HG03175 (cell line): ENCODE measurements around the gene CHD5.

Experiments
- ATAC-seq: cut with Tn5 transposase; IDR thresholded peaks from one replicate; pipeline ENCODE4 v1.9.1; 2021; ENCODE audit warnings: mild to moderate bottlenecking, moderate library complexity; ENCODE audit not compliant: unreplicated experiment

The CHD5 gene

DNA sequence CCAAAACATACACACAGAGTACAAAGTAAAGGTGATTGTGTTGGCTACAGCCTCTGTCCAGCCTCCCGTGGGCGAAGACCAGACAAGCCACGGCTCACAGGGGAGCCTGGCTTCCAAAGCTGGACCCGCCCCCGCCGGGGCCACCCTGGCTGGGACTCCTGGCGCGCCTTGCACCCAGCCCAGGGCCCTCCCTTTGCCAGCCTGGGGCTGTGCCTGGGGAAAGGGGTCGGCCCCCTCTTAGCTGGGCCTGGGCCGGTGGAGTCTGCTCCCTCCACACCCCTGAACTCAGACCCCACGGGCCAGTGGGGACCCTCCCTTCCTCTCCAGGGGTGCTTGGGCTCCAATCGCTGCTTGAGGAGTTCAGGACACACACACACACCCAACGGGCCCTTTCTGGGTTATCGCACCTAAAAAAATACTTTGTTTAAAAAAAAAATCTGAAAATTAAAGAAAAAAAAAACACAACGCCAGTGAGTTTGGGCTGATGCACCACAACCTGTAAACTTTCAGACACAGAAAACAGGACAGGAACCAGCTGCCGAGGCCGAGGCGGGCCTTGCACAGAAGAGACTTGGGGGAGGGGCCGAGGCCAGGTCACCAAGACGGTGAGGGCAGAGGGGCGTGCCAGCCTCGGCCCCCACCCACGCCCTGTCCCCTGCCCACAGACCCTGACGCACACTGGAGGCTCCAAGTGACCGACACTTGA, 78.1 kb downstream of the CHD5 start:
- ATAC-seq, result no peak

DNA sequence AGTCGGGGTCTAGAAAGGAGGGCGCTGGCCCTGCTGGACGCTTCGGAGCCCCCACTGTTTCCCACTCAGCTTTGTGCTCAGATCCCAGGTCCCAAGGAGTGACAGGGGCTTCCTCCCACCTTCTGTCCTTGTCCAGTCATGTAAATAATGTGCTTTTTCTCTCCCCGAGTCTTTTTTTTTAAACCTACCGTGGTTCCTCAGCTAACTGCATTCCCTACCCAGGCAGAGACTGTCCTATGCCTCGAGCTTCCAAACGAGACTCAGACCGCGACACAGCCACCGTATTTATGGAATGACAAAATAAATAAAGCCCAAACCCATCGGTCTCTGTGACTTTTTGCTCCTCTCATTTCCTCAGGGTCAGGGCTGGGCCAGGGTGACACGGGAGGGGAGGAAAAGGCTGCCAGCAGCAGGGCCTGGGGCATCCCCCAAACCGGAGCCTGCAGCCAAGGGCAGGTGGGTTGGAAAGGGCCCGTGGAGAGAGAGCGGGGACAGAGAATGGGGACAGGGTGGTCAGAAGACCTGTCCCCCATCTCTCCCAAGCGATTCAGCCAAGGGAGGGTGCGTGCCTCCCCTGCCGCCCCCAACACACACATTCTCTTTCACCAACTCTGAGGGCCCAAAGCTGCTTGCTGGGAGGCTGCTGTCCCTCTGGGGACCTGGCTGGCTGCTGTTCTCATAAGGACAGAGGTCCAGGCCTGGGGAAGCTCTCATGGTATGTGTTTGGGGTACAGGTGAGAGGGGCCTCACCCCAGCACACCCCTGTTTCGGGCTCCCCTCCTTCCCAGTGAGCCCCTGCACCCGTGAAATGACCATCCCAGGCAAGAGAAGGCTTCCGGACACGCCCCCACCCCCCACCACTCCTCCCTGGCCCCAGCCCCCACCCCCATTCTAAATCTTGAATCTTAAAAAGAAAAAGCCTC, 79.0 kb downstream of the CHD5 start:
- ATAC-seq, result no peak

DNA sequence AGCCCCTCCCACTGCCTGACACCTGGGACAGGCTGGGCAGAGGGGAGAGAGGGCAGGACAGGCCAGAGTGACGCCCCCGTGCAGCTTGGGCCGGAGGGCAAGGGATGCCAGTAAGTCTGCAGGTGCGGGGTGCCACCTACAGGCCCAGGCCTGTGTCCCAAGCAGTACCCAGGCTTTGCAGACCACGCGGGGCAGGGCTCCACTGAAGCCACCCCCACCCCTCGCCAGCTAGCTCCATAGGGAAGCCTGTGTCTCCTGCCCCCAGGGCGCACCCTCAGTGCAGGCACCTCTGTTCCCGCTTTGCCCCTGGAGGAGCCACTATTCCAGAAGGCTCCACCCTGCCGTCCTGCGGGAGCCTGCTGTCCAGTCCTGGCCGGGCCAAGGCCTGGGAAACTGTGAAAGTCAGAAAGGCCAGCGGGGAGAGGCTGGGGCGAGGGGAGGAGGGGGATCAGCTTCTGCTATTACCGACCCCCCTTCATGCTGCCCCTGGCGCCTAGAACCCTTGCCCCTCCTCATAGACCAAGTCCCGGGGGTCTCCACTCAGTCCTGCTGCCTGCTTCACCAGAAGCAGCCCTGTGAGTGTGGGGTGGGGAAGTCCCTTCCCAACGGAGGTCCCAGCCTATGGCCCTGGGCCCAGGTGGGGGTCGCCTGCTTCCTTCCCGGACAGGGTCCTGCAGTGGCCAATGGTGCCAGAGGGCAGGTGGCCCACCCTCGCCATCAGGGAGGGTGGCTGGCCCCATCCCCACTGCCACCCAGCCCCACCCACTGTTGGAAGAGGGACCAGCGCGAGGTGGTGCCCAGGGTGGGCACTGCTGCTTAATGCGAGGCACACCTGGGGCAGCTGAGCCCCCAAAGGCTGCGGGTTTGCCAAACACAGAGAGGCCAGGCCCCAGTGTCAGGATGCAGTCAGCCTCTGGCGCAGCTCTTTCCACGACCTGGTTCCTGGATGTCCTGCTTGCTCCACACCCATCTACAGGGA, 80.0 kb downstream of the CHD5 start:
- no peak for ATAC-seq

DNA sequence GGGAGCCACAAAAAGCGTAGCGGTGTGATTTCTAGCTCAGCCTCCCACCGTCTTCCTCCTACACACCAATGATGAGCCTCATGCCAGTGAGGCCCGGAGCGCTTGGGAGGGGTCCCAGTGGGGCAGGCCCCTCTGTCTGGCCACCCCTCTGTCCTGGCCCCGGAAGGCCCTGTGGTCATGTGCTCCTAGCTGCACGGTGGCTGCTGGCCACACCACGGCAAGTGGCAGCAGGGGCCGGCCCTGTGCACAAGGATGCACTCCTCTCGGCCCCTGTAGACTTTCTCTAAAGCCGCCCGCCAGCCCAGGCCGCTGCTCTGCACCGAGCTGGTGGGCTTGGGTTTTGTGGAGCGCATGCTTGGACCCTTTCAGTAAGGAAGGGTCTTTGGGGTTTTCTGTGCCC, 80.8 kb downstream of the CHD5 start:
- no peak for ATAC-seq

DNA sequence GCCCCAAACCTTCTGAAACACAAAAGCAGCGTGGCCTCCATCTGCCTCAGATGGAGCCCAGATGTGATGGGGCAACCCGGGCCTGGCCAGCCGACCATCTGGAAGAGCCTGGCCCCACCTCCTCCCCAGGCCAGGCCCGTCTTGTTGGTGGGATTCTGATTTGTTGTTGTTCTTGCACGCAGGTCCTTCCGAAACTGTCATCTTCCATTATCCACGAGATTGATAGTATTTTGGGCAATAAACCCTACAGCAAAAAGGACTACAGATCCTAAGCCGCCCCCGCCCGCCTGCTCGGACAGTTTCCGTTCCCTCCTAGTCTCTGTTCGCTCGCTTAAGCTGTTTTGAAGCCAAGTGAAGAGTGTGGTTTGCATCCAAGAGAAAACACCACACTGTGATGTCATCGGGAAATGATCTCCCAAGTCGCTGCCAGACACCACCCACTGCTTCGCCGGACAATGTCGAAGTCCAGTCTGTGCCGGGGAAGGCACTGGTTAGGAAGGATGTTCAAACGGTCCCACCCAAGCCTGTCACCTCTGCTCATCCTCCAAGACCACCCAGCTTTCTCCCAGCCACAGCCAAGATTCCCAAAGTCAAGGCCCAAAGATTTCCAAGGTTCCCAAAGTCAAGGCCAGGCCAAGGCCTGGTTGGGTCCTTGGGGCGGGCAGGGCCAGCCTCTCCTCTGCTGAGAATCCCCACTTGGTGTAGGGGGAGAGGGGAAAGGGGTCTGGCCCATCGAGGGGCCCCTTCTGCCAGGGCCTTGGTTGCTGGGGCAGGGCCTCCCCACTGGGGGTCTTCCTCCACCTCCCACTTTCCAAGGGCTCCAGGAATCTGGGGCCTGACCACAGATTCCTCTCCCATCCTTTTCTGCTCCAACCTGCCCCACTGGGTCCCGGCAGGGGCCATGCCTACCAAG, 81.6 kb downstream of the CHD5 start:
- ATAC-seq, result no peak

DNA sequence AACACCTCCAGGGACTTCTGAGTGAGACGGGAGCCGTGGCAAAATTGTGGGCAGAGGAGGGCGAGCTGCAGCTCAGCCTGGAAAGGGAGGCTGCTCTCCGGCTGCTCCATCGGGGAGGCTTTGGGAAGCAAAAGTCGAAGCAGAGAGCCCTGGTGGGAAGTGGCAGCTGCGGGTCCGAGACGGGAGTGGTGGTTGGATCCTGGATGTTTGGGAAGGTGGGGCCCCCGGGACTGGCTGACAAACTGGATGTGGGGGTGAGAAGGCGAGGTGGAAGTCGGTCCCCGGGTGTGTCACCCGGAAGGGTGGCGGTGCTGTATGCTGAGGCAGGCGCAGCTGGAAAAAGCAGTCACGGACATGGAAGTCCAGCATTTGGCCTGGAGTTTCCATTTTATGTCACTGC, 82.3 kb downstream of the CHD5 start:
- ATAC-seq, result no peak

DNA sequence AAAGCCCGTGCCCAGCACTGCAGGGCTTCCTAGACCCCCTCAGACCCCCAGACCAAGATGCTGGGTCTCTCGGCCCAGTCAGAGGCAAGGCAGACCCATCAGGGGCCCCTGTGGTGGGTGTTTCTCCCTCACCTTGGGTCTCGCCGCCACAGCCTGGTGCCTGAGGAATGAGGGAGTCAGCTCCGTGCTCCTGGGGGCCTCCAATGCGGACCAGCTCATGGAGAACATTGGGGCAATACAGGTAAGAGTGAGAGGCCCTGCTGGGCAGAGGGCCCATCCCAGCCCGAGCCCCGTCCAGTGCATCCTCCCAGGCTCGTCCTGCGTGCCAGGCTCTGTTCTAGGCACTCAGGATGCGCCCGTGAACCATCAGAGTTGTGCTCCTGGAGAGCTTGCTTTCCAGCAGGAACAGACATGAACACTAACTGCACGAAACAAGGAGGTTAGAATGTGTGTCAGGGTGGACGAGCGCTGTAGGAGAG, 83.0 kb downstream of the CHD5 start:
- no peak for ATAC-seq

DNA sequence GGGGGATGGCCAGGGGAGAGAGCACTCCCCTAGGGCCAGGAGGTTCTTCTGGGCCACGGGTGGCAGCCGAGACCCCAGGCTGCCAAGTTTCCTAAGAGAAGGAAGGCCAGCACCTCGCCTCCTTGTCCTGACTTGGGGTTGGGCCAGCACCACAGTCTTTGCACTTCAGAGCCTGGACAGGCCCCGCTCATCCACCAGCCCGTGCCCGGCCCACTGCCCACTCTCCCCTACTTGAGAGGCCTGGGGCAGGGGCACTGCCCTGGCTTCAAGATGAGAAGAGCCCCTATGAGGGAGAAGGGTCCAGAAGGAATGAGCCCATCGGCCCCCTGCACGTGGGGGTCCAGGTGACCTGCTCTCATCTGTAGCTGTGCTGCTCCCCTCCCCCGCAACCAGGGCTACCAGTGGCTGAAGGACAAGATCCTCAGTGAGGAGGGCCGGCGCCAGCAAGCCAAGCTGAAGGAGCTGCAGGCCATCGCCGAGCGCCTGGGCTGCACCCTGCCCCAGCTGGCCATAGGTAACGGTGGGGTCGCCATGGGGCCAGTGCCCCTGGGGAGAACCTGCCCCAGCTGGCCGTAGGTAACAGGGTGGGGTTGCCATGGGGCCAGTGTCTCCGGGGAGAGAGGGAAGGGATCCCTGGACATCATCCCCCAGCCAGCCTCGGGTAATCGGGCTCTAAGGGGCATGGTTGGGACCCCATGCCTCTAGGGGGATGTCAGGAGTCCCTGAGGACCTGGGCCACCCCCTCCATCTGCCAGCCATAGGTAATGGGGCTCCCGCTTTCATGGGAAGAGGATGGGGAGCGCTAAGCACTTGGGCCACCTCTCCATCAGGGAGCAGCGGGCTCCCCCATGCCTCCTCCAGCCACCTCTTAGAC, 83.6 kb downstream of the CHD5 start:
- no peak for ATAC-seq

DNA sequence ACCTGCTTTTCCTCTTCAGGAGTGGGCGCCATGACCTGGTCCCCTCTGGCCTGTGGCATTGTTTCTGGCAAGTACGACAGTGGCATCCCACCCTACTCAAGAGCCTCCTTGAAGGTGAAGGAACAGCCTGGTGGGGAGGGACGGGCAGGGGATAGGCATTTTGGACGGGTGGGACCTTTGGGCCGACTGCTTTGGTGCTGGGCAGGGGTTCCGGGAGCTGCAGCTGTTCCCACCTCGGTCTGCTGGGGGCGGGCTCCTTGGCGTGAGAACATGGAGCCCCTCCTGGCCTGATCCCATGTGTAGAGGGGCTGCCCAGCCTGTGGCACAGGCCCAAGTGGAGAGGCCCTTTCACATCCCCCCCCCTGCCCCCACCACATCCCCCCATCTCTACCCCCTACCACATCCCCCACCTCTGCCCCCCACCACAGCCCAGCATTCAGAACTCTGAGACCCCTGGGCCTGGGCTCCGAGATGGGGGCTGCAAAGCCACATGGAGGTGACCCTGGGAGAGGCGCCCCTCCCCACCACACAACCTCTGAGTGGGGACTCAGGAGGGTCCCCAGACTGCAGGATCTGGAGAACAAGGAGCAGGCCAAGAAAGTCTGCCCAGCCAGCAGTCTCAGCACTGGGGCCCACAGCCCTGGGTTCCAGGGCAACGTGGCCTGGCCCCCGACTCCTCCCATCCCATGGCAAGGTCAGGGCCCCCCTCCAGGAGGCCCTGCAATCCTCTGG, 84.4 kb downstream of the CHD5 start:
- ATAC-seq, result no peak

DNA sequence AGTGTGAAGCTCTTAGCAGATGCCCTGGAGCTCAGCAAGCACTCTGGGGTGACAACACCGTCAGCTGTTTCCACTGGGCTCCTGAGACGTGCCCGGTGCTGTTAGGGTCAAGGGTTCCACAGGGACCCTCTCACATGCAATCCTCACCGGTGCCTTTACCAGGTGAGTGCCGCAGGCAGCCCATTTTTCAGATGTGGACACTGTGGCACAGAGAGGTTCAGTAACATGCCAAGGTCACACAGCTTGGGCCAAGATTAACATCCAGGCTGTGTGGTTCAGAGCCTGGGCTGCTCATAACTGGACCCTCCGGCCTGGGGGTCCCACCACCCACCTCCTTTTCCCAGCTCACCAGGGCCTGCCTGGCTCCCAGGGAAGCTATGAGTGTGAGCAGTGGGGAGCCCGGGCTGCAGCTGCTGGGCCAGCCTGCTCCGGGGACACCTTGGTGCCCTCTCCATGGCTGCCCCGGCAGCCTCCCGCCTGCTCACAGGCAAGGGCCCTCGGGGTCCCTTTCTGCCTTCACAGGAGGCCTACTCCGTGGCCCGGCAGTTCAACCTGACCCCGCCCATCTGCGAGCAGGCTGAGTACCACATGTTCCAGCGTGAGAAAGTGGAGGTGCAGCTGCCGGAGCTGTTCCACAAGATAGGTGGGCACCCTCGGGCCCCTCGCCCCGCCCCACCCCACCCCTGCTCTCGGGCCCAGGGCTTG, 85.2 kb downstream of the CHD5 start:
- no peak for ATAC-seq

DNA sequence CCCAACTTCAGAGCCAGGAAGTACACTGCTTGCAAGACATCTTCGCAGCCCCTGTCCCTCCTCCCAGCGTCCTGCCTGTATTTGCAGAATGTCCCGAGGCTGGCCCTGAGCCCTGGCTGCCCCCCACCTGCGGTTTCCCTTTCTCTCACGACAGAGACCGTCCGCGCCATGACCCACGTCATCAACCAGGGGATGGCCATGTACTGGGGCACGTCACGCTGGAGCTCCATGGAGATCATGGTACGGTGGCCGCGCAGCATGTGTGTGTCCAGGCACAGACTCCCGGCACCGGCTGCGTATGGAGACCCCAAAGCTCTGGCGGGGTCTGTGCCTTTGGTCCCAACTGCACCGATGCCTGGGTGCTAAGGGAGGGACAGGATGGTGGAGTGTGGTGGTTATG, 85.9 kb downstream of the CHD5 start:
- no peak for ATAC-seq

DNA sequence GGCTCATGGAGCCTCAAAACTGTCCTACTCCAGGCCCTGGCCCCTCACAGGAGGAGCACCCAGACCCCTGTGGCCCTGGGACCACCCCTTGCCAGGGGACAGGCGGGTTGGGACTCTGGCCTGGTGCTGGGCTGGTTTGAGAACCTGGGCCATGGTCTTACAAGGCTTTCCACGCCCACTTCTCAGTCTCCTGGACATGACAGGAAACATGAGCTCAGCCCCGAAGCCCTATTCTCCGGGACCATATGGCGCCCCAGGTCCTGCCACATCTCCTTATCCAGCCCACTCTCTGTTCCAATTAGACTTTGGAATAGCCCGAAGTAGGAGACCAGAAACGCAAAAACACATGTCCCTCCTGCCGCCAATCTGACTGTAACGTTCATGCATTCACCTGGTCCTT, 86.5 kb downstream of the CHD5 start:
- ATAC-seq, result no peak

DNA sequence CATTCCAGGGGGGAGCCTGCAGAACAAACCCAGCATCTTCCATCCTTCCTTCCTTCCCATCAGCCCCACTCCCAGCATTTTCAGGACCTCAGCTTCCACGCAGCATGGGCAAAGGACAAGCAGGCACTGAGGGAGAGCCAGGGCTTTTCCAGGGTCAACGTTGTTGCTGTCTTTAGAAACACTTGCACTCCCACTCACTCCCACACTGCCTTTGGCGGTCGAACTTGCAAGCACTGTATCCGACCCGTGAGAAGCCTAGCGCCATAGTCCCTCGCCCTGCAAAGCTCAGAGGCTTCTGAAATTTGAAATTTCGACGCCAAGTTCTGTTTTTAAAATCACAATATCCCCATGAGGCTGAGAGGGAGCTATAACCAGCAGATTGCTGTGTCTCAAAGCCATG, 87.0 kb downstream of the CHD5 start:
- ATAC-seq, result no peak

DNA sequence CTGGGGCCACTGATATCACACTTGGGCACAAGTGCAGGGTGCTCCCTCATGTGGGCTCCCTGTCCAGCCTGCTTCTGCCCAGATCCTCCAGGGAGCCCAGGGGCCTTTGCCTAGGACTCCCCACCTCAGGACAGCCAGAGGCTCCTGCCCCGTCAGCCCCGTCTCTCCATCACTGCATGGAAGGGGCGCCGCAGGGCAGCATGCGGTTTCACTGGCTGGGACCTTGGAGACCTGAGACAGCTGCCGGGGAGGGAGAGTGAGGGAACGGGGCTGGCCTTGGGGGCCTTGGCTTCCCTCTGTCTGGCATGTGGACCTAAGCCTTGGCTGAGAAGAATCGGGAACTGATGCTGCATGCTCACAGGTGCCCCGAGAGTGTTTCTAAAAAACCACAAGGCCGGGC, 87.9 kb downstream of the CHD5 start:
- ATAC-seq, result no peak

DNA sequence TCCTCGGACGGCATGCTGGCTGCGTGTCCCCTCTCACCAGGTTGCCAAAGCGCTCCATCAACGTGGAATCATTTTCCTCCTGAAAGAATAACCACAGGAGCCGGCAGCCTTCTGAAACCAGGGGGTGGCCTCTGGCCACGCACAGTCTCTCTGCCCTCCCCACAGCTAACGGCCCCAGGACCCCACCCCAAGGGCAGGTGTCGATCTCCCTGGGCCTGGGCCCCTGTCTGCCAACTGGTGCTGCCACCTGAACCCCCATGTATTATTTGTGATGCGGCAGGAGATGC, 88.4 kb downstream of the CHD5 start:
- no peak for ATAC-seq

DNA sequence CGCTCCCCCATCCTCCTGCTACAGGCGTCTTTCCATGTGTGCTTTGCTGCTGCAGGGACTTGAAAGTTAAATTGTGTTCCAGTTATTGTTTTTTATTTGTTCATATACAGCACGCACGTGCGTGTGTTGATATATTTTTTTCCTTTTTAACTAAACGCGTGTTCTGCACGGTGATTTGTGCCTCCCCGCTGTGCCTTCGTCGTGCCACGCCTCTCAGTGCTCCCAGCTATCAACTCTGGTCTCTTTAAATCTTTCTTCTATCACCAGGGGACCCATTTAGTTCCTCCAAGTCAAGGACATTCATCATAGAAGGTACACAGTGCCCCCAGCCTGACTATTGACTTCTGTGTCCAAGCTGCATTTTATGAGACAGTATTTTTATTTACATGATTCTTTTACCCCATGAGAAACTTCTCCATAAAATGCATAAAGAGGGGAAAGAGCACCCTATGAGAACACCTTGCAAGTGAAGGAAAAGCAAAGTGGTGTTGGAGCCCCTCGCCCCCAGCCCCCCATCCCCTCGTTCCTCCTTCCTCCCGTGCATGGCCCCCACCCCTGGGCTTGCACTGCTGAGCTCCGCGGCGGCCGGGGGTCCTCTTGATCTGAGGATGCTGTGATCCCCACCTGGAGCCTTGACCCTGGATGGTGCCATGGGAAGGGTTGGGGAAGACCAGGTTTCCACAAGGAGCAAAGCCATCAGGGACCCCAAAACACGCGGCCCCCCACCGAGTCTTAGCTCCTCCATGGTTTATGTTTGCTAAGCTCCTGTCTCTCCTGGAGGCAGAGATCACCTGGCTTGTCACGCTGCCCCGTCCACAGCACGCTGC, 88.9 kb downstream of the CHD5 start:
- ATAC-seq, result no peak

DNA sequence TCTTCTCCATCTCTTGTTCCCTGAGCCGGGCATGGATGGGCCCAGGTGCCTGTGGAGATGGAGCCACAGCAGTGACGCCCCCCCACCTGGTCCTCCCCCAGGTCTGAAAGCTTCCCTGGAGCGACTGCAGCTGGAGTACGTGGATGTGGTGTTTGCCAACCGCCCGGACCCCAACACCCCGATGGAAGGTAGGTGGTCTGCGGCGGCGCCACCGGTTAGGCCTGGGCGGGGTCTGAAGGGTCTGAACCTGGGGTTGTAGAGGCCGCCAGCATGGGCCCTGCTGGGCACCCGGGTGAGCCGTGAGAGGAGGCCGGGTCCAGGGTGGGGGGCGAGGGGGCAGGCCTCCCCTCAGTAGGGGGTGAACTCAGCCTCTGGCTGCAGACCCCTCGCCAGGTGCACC, 89.8 kb downstream of the CHD5 start:
- ATAC-seq, result no peak
